Natural killer cell (primary cell): Measurements from ENCODE around the gene SRP68. TPM values are rescaled to one million over a fixed set of nuclear protein-coding genes. Genes with fewer than 3 reads are reported as not detected.
A peak's percentile ranks its signal among the peaks of the same experiment; 100 is the strongest.

ENCODE experiments used
- ATAC-seq, 3 donors: fragments of 150-1000 bp in 2 of 3; fragments of 200-7000 bp in 1 of 3; cut with Tn5 transposase; 1 replicate in 1 of 3; 2 replicates in 2 of 3; pipeline ENCODE4 v1.10.0; 2021; ENCODE audit warnings: mild to moderate bottlenecking in 2 of 3, moderate library complexity in 2 of 3
- DNase-seq, 2 donors: peaks; one replicate each; pipeline versions ENCODE4 v3.0.0 to v3.0.0-alpha.2; 2013 to 2021; ENCODE audit warnings: mixed read lengths in 1 of 2
- H3K27ac ChIP-seq: one replicate; pipeline ENCODE4 v1.5.1; 2013; ENCODE audit warnings: mild to moderate bottlenecking, low read length
- H3K27me3 ChIP-seq: one replicate; pipeline ENCODE4 v1.6.1; 2013; ENCODE audit warnings: low read length; ENCODE audit not compliant: control insufficient read depth, insufficient read depth
- H3K36me3 ChIP-seq: one replicate; pipeline ENCODE4 v1.6.1; 2013; ENCODE audit warnings: low read length; ENCODE audit not compliant: control insufficient read depth, insufficient read depth
- H3K4me1 ChIP-seq: one replicate; pipeline ENCODE4 v1.6.1; 2013; ENCODE audit warnings: low read length; ENCODE audit not compliant: control insufficient read depth, insufficient read depth
- H3K4me3 ChIP-seq: one replicate; pipeline ENCODE4 v1.5.1; 2013; ENCODE audit warnings: low read length
- H3K9me3 ChIP-seq: one replicate; pipeline ENCODE4 v1.6.1; 2013; ENCODE audit warnings: low read length; ENCODE audit not compliant: control insufficient read depth, insufficient read depth
- H3K27ac Mint-ChIP-seq, 2 donors: one replicate each; pipeline ENCODE4 v1.8.0; 2022; ENCODE audit warnings: mild to moderate bottlenecking in 2 of 2, mixed read lengths in 2 of 2, moderate library complexity in 1 of 2
- H3K27me3 Mint-ChIP-seq, 2 donors: one replicate each; pipeline ENCODE4 v1.8.0; 2022; ENCODE audit warnings: low read depth in 2 of 2, mixed read lengths in 2 of 2
- H3K36me3 Mint-ChIP-seq: one replicate; pipeline ENCODE4 v1.8.0; 2022; ENCODE audit warnings: mixed read lengths
- H3K4me1 Mint-ChIP-seq, 2 donors: one replicate each; pipeline ENCODE4 v1.8.0; 2022; ENCODE audit warnings: mixed read lengths in 2 of 2
- H3K4me3 Mint-ChIP-seq: one replicate; pipeline ENCODE4 v1.8.0; 2022; ENCODE audit warnings: mild to moderate bottlenecking, moderate library complexity, mixed read lengths
- H3K9me3 Mint-ChIP-seq, 2 donors: one replicate each; pipeline ENCODE4 v1.8.0; 2022; ENCODE audit warnings: mixed read lengths in 2 of 2
- CTCF ChIP-seq: fragments of 200-600 bp; IDR thresholded peaks from one replicate; pipeline ENCODE4 v1.8.0; 2022; ENCODE audit warnings: antibody characterized with exemption
- WGBS: methylation state at CpG from one replicate; pipeline ENCODE4 v1.1.7; 2013; ENCODE audit warnings: missing lambda C conversion rate; ENCODE audit not compliant: insufficient coverage; 5-methylcytosine and 5-hydroxymethylcytosine counted together
- intact Hi-C: fragments of 100-400 bp; cut with micrococcal nuclease; formaldehyde crosslinking; loops from one replicate; pipeline ENCODE4 v1.14.2; 2022
- total RNA-seq, 4 donors: library from RNA; stranded (reverse); fragments of 120-200 nt in 1 of 4; gene quantifications; one replicate each; pipeline versions ENCODE4 v1.2.3 to v1.2.4, GENCODE V29; 2013 to 2022

Gene SRP68
- total RNA-seq, 3 donors from 2014 or later (not counting 1 experiment from before 2014, with no cell fraction given) = 57.8 to 74.4 (median 70.7) TPM

DNA sequence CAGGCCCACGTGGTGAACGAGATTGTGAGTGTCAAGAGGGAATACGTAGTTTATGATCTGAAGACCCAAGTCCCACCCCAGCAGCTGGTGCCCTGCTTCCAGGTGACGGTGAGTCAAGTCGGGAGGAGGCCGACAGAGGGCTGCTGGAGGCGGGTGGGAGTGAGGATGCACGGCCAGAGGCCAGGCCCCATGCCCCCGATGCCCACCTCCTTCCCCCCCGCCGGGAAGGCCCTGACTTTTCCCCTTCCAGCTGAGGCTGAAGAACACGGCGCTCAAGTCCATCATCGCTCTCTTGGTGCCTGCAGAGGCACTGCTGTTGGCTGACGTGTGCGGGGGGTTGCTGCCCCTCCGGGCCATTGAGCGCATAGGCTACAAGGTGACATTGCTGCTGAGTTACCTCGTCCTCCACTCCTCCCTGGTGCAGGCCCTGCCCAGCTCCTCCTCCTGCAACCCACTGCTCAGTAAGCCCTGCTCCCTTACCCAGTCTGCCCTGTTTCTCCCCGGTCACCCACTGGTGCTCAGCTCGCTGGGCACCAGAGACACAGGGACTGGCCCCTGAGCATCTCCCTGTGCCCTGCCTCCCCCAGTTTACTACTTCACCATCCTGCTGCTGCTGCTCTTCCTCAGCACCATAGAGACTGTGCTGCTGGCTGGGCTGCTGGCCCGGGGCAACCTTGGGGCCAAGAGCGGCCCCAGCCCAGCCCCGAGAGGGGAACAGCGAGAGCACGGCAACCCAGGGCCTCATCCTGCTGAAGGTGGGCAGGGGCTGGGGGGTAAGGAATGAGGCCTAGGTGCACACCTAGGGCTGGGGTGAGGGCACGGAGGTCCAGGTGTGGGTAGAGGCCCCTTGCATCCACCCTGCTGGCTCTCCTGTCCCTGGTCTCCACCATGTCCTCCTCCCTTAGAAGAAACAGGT, 9.2 kb upstream of the SRP68 start:
- ATAC-seq = no peak
- no peak overlapping the region for H3K27ac ChIP-seq
- intact Hi-C loops = no loop called here
- no peaks in the 10 kb centered on the region for H3K36me3 Mint-ChIP-seq
- no peak for TF ChIP-seq CTCF
- peaks cover 13% of the 10 kb centered on the region for H3K27me3 ChIP-seq
- H3K36me3 ChIP-seq = peaks cover 41% of the 10 kb centered on the region
- H3K4me3 Mint-ChIP-seq = no peak overlapping the region
- H3K9me3 Mint-ChIP-seq = no peaks in the 10 kb centered on the region
- H3K4me1 ChIP-seq = peaks cover 20% of the 10 kb centered on the region
- no peak overlapping the region for H3K4me3 ChIP-seq
- H3K27ac Mint-ChIP-seq = peak overlapping the region in 1 of 2 donors; percentile 37
- H3K4me1 Mint-ChIP-seq = peaks cover 9 to 16% of the 10 kb centered on the region in 2 donors
- 90% methylated on average over 27 of the region's 27 CpGs for WGBS
- peaks cover 10 to 19% of the 10 kb centered on the region in 2 donors for H3K27me3 Mint-ChIP-seq
- no peak for DNase-seq
- no peaks in the 10 kb centered on the region for H3K9me3 ChIP-seq

- H3K36me3 Mint-ChIP-seq = no peaks in the 10 kb centered on the region
- H3K27ac Mint-ChIP-seq = no peak overlapping the region
- intact Hi-C loops = no loop called here
- DNase-seq (peak in 1 of 2 donors; percentile 22), ATAC-seq (no peak)
- 70% methylated on average over 5 of the region's 6 CpGs for WGBS
- H3K4me1 ChIP-seq = peaks cover 27% of the 10 kb centered on the region
- H3K27me3 Mint-ChIP-seq = peaks cover 12 to 21% of the 10 kb centered on the region in 2 donors
- H3K27me3 ChIP-seq = peaks cover 20% of the 10 kb centered on the region
- peaks cover 34% of the 10 kb centered on the region for H3K36me3 ChIP-seq
- no peak for TF ChIP-seq CTCF
- no peaks in the 10 kb centered on the region for H3K9me3 Mint-ChIP-seq
- H3K4me3 Mint-ChIP-seq = no peak overlapping the region
- no peaks in the 10 kb centered on the region for H3K9me3 ChIP-seq
- H3K4me1 Mint-ChIP-seq = peaks cover 10 to 19% of the 10 kb centered on the region in 2 donors
- no peak overlapping the region for H3K4me3 ChIP-seq
- no peak overlapping the region for H3K27ac ChIP-seq
These were observed 8.5 kb upstream of the SRP68 start for GRCh38 chr17:76080768-76081287.

DNA sequence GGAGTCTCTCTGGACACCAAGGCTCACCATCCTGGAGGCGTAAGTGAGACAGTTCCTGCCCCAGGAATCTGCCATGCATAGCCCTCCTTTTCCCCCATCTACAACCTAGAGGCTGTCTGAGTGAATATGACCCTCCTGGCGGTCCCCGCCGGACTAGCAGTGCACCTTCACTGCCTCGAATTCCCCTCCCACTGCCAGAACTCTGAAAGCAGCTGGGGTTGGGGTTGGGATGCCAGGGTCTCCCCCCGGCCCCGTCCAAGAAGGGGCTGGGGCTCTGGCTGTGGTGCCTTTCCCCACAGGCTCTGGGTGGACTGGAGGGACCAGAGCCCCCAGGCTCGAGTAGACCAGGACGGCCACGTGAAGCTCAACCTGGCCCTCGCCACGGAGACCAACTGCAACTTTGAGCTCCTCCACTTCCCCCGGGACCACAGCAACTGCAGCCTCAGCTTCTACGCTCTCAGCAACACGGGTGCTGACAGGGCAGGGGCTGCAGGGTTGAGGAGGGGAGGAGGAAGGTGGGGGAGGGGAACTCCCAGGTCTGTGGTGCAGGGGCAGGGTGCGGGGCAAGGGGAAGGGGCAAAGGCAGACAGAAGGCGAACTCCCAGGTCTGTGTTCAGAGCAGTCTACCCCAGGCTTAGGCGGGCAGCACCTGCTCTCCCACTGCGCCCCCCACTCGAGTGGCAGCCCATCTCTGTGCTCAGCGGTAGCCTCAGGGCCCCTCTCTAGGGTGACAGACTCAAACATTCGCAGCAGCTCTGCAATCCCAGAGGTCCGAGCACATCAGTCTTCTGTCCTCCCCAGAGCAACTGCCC, 7.8 kb upstream of the SRP68 start:
- Histone ChIP-seq H3K27me3 (peaks cover 27% of the 10 kb centered on the region), H3K4me1 (peaks cover 32% of the 10 kb centered on the region), H3K9me3 (no peaks in the 10 kb centered on the region), H3K27ac (no peak overlapping the region), H3K36me3 (peaks cover 28% of the 10 kb centered on the region), H3K4me3 (no peak overlapping the region)
- H3K27me3 Mint-ChIP-seq = peaks cover 18 to 27% of the 10 kb centered on the region in 2 donors
- peak in 1 of 2 donors; percentile 46 for DNase-seq
- no peaks in the 10 kb centered on the region for H3K9me3 Mint-ChIP-seq
- no peaks in the 10 kb centered on the region for H3K36me3 Mint-ChIP-seq
- intact Hi-C loops = no loop called here
- peaks cover 10 to 20% of the 10 kb centered on the region in 2 donors for H3K4me1 Mint-ChIP-seq
- no peak overlapping the region for H3K4me3 Mint-ChIP-seq
- 16% methylated on average over 22 of the region's 23 CpGs for WGBS
- TF ChIP-seq CTCF = no peak
- peak in 1 of 3 donors; percentile 24 for ATAC-seq
- no peak overlapping the region for H3K27ac Mint-ChIP-seq
